Natural killer cell (primary cell): Measurements from ENCODE around the gene CRTC1. TPM values are rescaled to one million over a fixed set of nuclear protein-coding genes. Genes with fewer than 3 reads are reported as not detected.
A peak's percentile ranks its signal among the peaks of the same experiment; 100 is the strongest.

Experiments used
- ATAC-seq, 3 donors: fragments of 150-1000 bp in 2 of 3; fragments of 200-7000 bp in 1 of 3; cut with Tn5 transposase; 1 replicate in 1 of 3; 2 replicates in 2 of 3; pipeline ENCODE4 v1.10.0; 2021; ENCODE audit warnings: mild to moderate bottlenecking in 2 of 3, moderate library complexity in 2 of 3
- DNase-seq, 2 donors: peaks; one replicate each; pipeline versions ENCODE4 v3.0.0 to v3.0.0-alpha.2; 2013 to 2021; ENCODE audit warnings: mixed read lengths in 1 of 2
- H3K27ac ChIP-seq: one replicate; pipeline ENCODE4 v1.5.1; 2013; ENCODE audit warnings: mild to moderate bottlenecking, low read length
- H3K27me3 ChIP-seq: one replicate; pipeline ENCODE4 v1.6.1; 2013; ENCODE audit warnings: low read length; ENCODE audit not compliant: control insufficient read depth, insufficient read depth
- H3K36me3 ChIP-seq: one replicate; pipeline ENCODE4 v1.6.1; 2013; ENCODE audit warnings: low read length; ENCODE audit not compliant: control insufficient read depth, insufficient read depth
- H3K4me1 ChIP-seq: one replicate; pipeline ENCODE4 v1.6.1; 2013; ENCODE audit warnings: low read length; ENCODE audit not compliant: control insufficient read depth, insufficient read depth
- H3K4me3 ChIP-seq: one replicate; pipeline ENCODE4 v1.5.1; 2013; ENCODE audit warnings: low read length
- H3K9me3 ChIP-seq: one replicate; pipeline ENCODE4 v1.6.1; 2013; ENCODE audit warnings: low read length; ENCODE audit not compliant: control insufficient read depth, insufficient read depth
- H3K27ac Mint-ChIP-seq, 2 donors: one replicate each; pipeline ENCODE4 v1.8.0; 2022; ENCODE audit warnings: mild to moderate bottlenecking in 2 of 2, mixed read lengths in 2 of 2, moderate library complexity in 1 of 2
- H3K27me3 Mint-ChIP-seq, 2 donors: one replicate each; pipeline ENCODE4 v1.8.0; 2022; ENCODE audit warnings: low read depth in 2 of 2, mixed read lengths in 2 of 2
- H3K36me3 Mint-ChIP-seq: one replicate; pipeline ENCODE4 v1.8.0; 2022; ENCODE audit warnings: mixed read lengths
- H3K4me1 Mint-ChIP-seq, 2 donors: one replicate each; pipeline ENCODE4 v1.8.0; 2022; ENCODE audit warnings: mixed read lengths in 2 of 2
- H3K4me3 Mint-ChIP-seq: one replicate; pipeline ENCODE4 v1.8.0; 2022; ENCODE audit warnings: mild to moderate bottlenecking, moderate library complexity, mixed read lengths
- H3K9me3 Mint-ChIP-seq, 2 donors: one replicate each; pipeline ENCODE4 v1.8.0; 2022; ENCODE audit warnings: mixed read lengths in 2 of 2
- CTCF ChIP-seq: fragments of 200-600 bp; IDR thresholded peaks from one replicate; pipeline ENCODE4 v1.8.0; 2022; ENCODE audit warnings: antibody characterized with exemption
- WGBS: methylation state at CpG from one replicate; pipeline ENCODE4 v1.1.7; 2013; ENCODE audit warnings: missing lambda C conversion rate; ENCODE audit not compliant: insufficient coverage; 5-methylcytosine and 5-hydroxymethylcytosine counted together
- intact Hi-C: fragments of 100-400 bp; cut with micrococcal nuclease; formaldehyde crosslinking; loops from one replicate; pipeline ENCODE4 v1.14.2; 2022
- total RNA-seq, 4 donors: library from RNA; stranded (reverse); fragments of 120-200 nt in 1 of 4; gene quantifications; one replicate each; pipeline versions ENCODE4 v1.2.3 to v1.2.4, GENCODE V29; 2013 to 2022

The CRTC1 gene
- total RNA-seq, 3 donors from 2014 or later (not counting 1 experiment from before 2014, with no cell fraction given): 14.1 to 17.0 (median 14.3) TPM

- Histone ChIP-seq H3K9me3 (no peaks in the 10 kb centered on the region), H3K4me1 (peaks cover 38% of the 10 kb centered on the region), H3K4me3 (no peak within 1 kb of the TSS), H3K36me3 (no peaks in the 10 kb centered on the region), H3K27me3 (peaks cover 52% of the 10 kb centered on the region), H3K27ac (no peak within 1 kb of the TSS)
- no peak for DNase-seq
- TF ChIP-seq CTCF: no peak
- Mint-ChIP-seq H3K27ac (no peak within 1 kb of the TSS), H3K9me3 (no peaks in the 10 kb centered on the region), H3K4me3 (peak within 1 kb of the TSS; percentile 78), H3K27me3 (peaks cover 44 to 61% of the 10 kb centered on the region in 2 donors), H3K36me3 (no peaks in the 10 kb centered on the region), H3K4me1 (peaks cover 21 to 30% of the 10 kb centered on the region in 2 donors)
- intact Hi-C loops: no loop called here
- 5% methylated on average over 61 of the region's 61 CpGs for WGBS
- ATAC-seq: no peak
These were observed 107.3 kb downstream of the CRTC1 start, which contains the start of gene COMP for GRCh38 chr19:18790566-18791314. TSS of gene COMP (minus strand) at chr19:18791305. CDS start at chr19:18791269, 36 bp downstream.

- no peak overlapping the region for H3K4me3 ChIP-seq
- TF ChIP-seq CTCF: no peak
- intact Hi-C loops: no loop called here
- no peak overlapping the region for H3K4me3 Mint-ChIP-seq
- 22% methylated on average over 18 of the region's 21 CpGs for WGBS
- no peak for DNase-seq
- peaks cover 44 to 57% of the 10 kb centered on the region in 2 donors for H3K27me3 Mint-ChIP-seq
- no peaks in the 10 kb centered on the region for H3K9me3 Mint-ChIP-seq
- no peak for ATAC-seq
- no peaks in the 10 kb centered on the region for H3K36me3 Mint-ChIP-seq
- H3K27ac ChIP-seq: no peak overlapping the region
- peaks cover 21 to 25% of the 10 kb centered on the region in 2 donors for H3K4me1 Mint-ChIP-seq
- no peak overlapping the region for H3K27ac Mint-ChIP-seq
- H3K36me3 ChIP-seq: no peaks in the 10 kb centered on the region
- H3K27me3 ChIP-seq: peaks cover 50% of the 10 kb centered on the region
- no peaks in the 10 kb centered on the region for H3K9me3 ChIP-seq
- H3K4me1 ChIP-seq: peaks cover 38% of the 10 kb centered on the region
These were observed 107.8 kb downstream of the CRTC1 start for GRCh38 chr19:18791315-18791678.

- intact Hi-C loops: no loop called here
- no peak for TF ChIP-seq CTCF
- H3K4me3 Mint-ChIP-seq: no peak overlapping the region
- H3K27ac Mint-ChIP-seq: no peak overlapping the region
- peaks cover 17 to 24% of the 10 kb centered on the region in 2 donors for H3K4me1 Mint-ChIP-seq
- Histone ChIP-seq H3K36me3 (no peaks in the 10 kb centered on the region), H3K4me1 (peaks cover 32% of the 10 kb centered on the region), H3K9me3 (no peaks in the 10 kb centered on the region), H3K27me3 (peaks cover 38% of the 10 kb centered on the region), H3K4me3 (no peak overlapping the region), H3K27ac (no peak overlapping the region)
- DNase-seq (no peak), ATAC-seq (no peak)
- H3K27me3 Mint-ChIP-seq: peaks cover 48 to 55% of the 10 kb centered on the region in 2 donors
- H3K9me3 Mint-ChIP-seq: no peaks in the 10 kb centered on the region
- 86% methylated on average over 3 of the region's 3 CpGs for WGBS
- H3K36me3 Mint-ChIP-seq: no peaks in the 10 kb centered on the region
These were observed 109.2 kb downstream of the CRTC1 start for GRCh38 chr19:18792661-18793060.
